Measurements from ENCODE around the gene SMG6. TPM values are rescaled to one million over a fixed set of nuclear protein-coding genes. Genes with fewer than 3 reads are reported as not detected.

Gene SMG6
- total RNA-seq, 2 experiments from 2014 or later: 39.3 to 39.7 TPM

DNA sequence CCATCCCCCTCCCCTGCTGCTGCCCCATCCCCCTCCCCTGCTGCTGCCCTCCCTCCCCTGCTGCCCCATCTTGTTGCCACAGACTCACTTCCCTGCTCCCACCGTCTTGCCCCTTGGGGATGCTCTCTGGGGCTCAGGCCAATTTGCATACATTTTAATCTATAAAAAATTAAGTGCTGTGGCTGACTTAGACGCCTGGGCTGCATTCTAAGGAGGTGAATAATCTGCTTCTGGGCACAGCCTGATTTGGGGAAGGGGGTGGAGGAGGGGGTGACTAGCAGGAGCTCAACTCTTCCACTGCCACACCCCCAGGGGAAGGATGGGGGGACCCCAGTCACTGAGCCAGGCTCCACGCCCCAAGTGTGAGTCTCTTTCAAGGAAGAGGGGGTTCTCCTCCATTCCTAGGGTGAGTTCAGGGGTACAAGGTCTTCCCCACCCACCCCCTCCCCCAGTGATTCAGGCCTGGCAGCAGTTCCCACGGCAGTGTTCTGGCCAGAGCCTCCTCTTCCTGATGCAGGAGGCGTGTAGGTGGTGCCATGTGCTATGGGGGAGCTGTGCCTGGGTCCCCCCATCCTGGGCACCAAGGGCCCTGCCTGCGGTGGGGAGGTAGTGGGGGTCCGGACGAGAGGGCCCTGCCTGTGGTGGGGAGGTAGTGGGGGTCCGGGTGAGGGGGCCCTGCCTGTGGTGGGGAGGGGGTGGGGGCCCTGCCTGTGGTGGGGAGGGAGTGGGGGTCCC is 268.6 kb downstream of the SMG6 start:
- no peak overlapping the region for H3K27ac ChIP-seq (ENCODE audit: low read depth in 1 of 2, low read length in 2 of 2)
- intact Hi-C loops (cut with DNase I, micrococcal nuclease): loop anchor here (5.0 kb wide), 2 partner anchors 163 to 677 kb away; partner anchors contain the start of gene CLUH (in 1 of the 2)
- POLR2A ChIA-PET: no interaction called here
- TF ChIP-seq CTCF (IDR thresholded peaks at IDR 0.05): no peak
- H3K27me3 ChIP-seq (ENCODE audit: control insufficient read depth in 1 of 2, insufficient read depth in 2 of 2, low read length in 2 of 2): no peaks in the 10 kb centered on the region
- Mint-ChIP-seq H3K27me3 (no peaks in the 10 kb centered on the region), H3K4me1 (ENCODE audit: low read depth) (peaks cover 27% of the 10 kb centered on the region), H3K9me3 (no peaks in the 10 kb centered on the region), H3K27ac (no peak overlapping the region), H3K4me3 (no peak overlapping the region), H3K36me3 (ENCODE audit: low read depth) (peaks cover 55% of the 10 kb centered on the region)
- no peak for ATAC-seq (ENCODE audit: poor library complexity)
- DNase-seq: no peak
- CTCF ChIA-PET: no interaction called here
- peaks cover 26% of the 10 kb centered on the region for H3K4me1 ChIP-seq (ENCODE audit: insufficient read depth, low read length)
- no peak overlapping the region for H3K4me3 ChIP-seq (ENCODE audit: low read length)
- peaks cover 41% of the 10 kb centered on the region for H3K36me3 ChIP-seq (ENCODE audit: insufficient read depth, low read length)
- peaks cover 0 to 1% of the 10 kb centered on the region in 2 experiments for H3K9me3 ChIP-seq (ENCODE audit: control insufficient read depth in 1 of 2, insufficient read depth in 1 of 2, low read length in 2 of 2)

GRCh38 chr17:2034157-2034556 is 269.4 kb downstream of the SMG6 start:
- Mint-ChIP-seq H3K4me3 (no peak overlapping the region), H3K4me1 (ENCODE audit: low read depth) (peaks cover 27% of the 10 kb centered on the region), H3K9me3 (no peaks in the 10 kb centered on the region), H3K36me3 (ENCODE audit: low read depth) (peaks cover 51% of the 10 kb centered on the region), H3K27me3 (no peaks in the 10 kb centered on the region), H3K27ac (no peak overlapping the region)
- no peak overlapping the region for H3K4me3 ChIP-seq (ENCODE audit: low read length)
- peaks cover 33% of the 10 kb centered on the region for H3K4me1 ChIP-seq (ENCODE audit: insufficient read depth, low read length)
- H3K27ac ChIP-seq (ENCODE audit: low read depth in 1 of 2, low read length in 2 of 2): no peak overlapping the region
- intact Hi-C loops (cut with DNase I, micrococcal nuclease): loop anchor here (5.0 kb wide), 2 partner anchors 162 to 678 kb away; partner anchors contain the start of gene CLUH (in 1 of the 2)
- ATAC-seq (ENCODE audit: poor library complexity) (no peak), DNase-seq (no peak)
- peaks cover 40% of the 10 kb centered on the region for H3K36me3 ChIP-seq (ENCODE audit: insufficient read depth, low read length)
- H3K9me3 ChIP-seq (ENCODE audit: control insufficient read depth in 1 of 2, insufficient read depth in 1 of 2, low read length in 2 of 2): peaks cover 0 to 6% of the 10 kb centered on the region in 2 experiments
- no peak for TF ChIP-seq CTCF (IDR thresholded peaks at IDR 0.05)
- no peaks in the 10 kb centered on the region for H3K27me3 ChIP-seq (ENCODE audit: control insufficient read depth in 1 of 2, insufficient read depth in 2 of 2, low read length in 2 of 2)
- ChIA-PET POLR2A (no interaction called here), CTCF (no interaction called here)

- POLR2A ChIA-PET: no interaction called here
- intact Hi-C loops (cut with DNase I, micrococcal nuclease): loop anchor here (5.0 kb wide), 2 partner anchors 161 to 679 kb away; partner anchors contain the start of gene CLUH (in 1 of the 2)
Observed at GRCh38 chr17:2033153-2033552, 270.4 kb downstream of the SMG6 start.

More at GRCh38 chr17:2033153-2033552, 270.4 kb downstream of the SMG6 start:
- Histone ChIP-seq H3K4me3 (ENCODE audit: low read length) (no peak overlapping the region), H3K27me3 (ENCODE audit: control insufficient read depth in 1 of 2, insufficient read depth in 2 of 2, low read length in 2 of 2) (peaks cover 0 to 7% of the 10 kb centered on the region in 2 experiments), H3K4me1 (ENCODE audit: insufficient read depth, low read length) (peaks cover 33% of the 10 kb centered on the region), H3K27ac (ENCODE audit: low read depth in 1 of 2, low read length in 2 of 2) (no peak overlapping the region), H3K36me3 (ENCODE audit: insufficient read depth, low read length) (peaks cover 37% of the 10 kb centered on the region), H3K9me3 (ENCODE audit: control insufficient read depth in 1 of 2, insufficient read depth in 1 of 2, low read length in 2 of 2) (peaks cover 0 to 6% of the 10 kb centered on the region in 2 experiments)
- H3K4me1 Mint-ChIP-seq (ENCODE audit: low read depth): peaks cover 27% of the 10 kb centered on the region
- ATAC-seq (ENCODE audit: poor library complexity) (no peak), DNase-seq (no peak)
- H3K36me3 Mint-ChIP-seq (ENCODE audit: low read depth): peaks cover 44% of the 10 kb centered on the region
- H3K27ac Mint-ChIP-seq: no peak overlapping the region
- peaks cover 6% of the 10 kb centered on the region for H3K27me3 Mint-ChIP-seq
- H3K9me3 Mint-ChIP-seq: no peaks in the 10 kb centered on the region
- H3K4me3 Mint-ChIP-seq: peak overlapping the region; percentile 71
- CTCF ChIA-PET: no interaction called here
- no peak for TF ChIP-seq CTCF (IDR thresholded peaks at IDR 0.05)

Measured in CD4-positive, alpha-beta T cell (primary cell).